Vagina (tissue), 2 donors: ENCODE measurements around the gene ZNF605.

Experiments
- CTCF ChIP-seq, 3 experiments: fragments of 450-650 bp in 2 of 3; fragments of 200-600 bp in 1 of 3; sonication (generic) in 1 of 3; IDR thresholded peaks; one replicate each; pipeline ENCODE4 v1.5.1; 2017 to 2019; ENCODE audit warnings: antibody characterized with exemption in 3 of 3, mild to moderate bottlenecking in 2 of 3, moderate library complexity in 2 of 3
- POLR2A ChIP-seq, 2 donors: fragments of 450-650 bp; IDR thresholded peaks; one replicate each; pipeline ENCODE4 v1.6.1; 2017; ENCODE audit warnings: antibody characterized with exemption in 2 of 2, mild to moderate bottlenecking in 2 of 2, moderate library complexity in 2 of 2

- TF ChIP-seq CTCF (IDR thresholded peaks at IDR 0.05) (peak; percentile 81 to 89 (median 86)), POLR2A (IDR thresholded peaks at IDR 0.05) (no peak)
These were observed 51.3 kb downstream of the ZNF605 start for GRCh38 chr12:132904718-132905328.
